HG02973 (cell line): ENCODE measurements around the gene MSI1.

ENCODE experiments used
- ATAC-seq: cut with Tn5 transposase; IDR thresholded peaks from one replicate; pipeline ENCODE4 v1.9.1; 2021; ENCODE audit warnings: moderate library complexity; ENCODE audit not compliant: unreplicated experiment

Gene MSI1

GRCh38 chr12:120377611-120378010 is 8.6 kb upstream of the MSI1 start:
- ATAC-seq: no peak

- ATAC-seq: no peak
Observed at GRCh38 chr12:120376934-120377572, 8.1 kb upstream of the MSI1 start.

DNA sequence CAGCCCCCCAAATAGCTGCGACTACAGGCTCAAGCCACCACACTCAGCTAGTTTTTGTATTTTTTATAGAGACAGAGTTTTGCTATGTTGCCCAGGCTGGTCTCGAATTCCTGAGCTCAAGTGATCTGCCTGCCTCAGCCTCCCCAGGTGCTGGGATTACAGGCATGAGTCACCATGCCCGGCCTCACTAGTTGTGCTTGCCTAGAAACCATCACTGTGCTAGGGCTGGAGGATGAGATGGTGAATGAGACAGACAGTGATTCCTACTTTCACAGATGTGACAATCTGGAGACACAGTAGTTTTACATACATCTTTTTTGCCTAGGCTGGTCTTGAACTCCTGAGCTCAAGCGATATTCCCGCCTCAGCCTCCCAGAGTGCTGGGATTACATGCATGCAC is 7.5 kb upstream of the MSI1 start:
- ATAC-seq: no peak

DNA sequence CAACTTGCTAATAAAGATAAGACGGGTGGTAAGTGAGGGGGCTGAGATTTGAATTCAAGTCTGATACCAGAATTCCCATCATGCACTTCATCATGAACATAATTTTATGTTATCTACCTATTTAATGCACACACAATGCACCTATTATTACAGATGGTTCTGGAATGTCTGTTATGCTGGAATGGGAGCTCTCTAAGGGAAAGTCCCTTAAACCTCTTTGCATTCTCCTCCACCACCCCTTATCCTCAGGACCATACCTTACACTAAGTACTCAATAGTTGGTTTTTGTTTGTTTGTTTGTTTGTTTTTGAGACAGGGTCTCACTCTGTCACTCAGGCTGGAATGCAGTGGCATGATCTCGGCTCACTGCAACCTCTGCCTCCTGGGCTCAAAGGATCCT is 7.0 kb upstream of the MSI1 start:
- no peak for ATAC-seq

- no peak for ATAC-seq
Observed at GRCh38 chr12:120373683-120374082, 4.7 kb upstream of the MSI1 start.

DNA sequence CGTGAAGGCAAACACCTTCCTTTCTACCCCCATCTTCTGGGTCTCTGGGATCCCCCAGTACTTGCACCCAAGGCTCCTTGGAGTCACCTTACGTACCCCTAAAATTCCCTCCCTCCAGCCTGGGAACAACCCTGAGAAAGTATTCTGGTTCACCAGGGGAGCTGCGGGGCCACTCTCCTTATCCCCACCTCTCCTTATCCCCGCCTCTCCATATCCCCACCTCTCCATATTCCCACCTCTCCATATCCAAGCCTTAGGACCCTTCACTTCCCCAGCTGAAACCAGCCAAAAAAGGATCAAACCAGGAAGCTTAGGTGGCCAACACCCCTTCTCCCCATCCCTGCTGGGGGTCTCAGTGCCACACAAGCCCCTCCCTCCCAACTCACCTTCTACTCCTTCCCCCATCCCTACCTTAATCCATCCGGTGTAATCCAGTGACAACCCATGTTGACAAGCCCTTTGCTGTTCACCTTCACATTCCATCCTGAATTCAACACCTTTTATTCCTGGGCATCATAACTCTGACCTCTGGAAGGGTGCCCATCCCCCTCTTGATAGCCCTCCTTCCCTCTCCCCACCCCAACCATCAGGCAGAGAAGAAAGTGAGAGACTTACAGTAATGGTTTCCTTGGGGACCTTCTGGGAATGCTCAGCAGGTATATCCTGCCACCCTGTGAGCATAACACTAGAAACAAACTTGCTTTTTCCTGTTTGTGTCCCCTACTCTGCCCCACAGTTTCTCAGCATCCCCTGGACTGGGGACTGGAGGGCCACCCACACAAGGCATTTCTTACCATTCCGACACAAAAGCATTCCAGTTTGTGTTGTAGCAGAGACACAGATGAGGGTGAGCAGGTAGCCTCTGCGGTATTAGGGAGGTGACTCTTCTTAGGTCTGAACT is 1.6 kb upstream of the MSI1 start:
- no peak for ATAC-seq

GRCh38 chr12:120369603-120370342 is 809 bp upstream of the MSI1 start:
- no peak for ATAC-seq

GRCh38 chr12:120367924-120368788 is 808 bp downstream of the MSI1 start:
- no peak for ATAC-seq

DNA sequence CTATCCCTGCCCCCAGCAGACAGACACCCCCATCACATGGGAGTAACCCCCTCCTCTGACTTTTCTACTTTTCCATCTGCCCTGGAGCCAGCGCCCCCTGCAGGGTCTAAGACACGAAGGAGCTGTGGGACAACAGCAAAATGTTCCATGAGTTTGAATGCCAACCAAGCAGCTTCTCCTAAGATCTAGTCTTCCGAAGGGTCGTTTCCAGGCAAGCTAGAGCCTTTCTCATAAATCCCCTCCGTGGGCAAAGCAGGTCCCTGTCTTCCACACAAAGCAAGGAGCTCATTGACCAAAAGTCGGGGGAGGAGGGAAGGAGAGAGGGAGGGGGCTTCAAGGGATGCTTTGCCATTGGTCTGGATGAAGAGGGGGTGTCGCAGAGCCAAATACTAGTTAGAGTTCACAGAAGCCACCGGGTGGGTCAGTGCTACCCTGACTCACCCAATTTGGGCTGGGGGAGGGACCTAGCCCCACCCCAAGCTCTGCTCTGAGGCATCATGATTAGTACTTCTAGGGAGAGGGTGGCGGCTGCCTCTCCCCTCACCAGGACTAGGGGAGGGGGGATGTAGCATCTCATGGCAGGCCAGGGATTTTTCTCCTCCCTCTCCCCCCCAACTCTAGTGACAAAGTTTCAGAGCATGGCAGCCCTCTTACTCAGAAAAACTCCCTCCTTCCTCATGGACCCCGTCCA is 1.6 kb downstream of the MSI1 start:
- no peak for ATAC-seq

GRCh38 chr12:120366845-120367232 is 2.1 kb downstream of the MSI1 start:
- no peak for ATAC-seq

- no peak for ATAC-seq
Observed at GRCh38 chr12:120366341-120366705, 2.6 kb downstream of the MSI1 start.

DNA sequence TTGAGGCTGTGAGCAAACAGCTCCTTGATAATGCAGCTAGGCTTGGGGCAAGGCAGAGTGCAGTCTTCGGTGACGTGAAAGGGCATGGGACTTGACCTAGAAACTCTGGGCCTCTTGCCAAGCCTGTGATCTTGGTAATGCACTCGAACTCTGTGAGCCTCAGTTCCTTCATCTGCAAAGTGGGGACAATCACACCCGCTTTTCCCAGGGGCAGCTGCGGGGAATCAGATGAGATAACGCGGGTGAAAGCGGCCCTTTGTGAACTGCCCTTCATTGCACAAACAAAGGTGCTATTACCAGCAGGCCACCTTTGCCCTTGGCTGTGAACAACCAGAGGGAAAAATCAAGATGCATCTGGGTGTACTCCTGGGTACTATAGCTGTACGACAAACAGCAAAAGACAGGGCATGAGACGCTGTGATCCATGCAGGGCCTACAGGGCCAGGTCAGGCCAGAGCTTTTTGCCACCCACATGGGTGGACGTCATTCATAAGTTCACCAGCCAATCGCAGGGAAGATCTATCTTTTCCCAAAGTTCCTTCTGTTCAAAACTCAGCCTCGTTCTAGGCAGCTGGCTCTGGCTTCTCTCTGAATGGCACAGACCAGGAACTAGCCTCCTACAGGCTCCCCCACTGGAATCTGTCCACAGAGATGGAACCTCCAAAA is 3.2 kb downstream of the MSI1 start:
- ATAC-seq: no peak

- ATAC-seq: no peak
Observed at GRCh38 chr12:120364487-120364886, 4.5 kb downstream of the MSI1 start.

GRCh38 chr12:120363274-120363855 is 5.6 kb downstream of the MSI1 start:
- ATAC-seq: no peak

GRCh38 chr12:120362516-120363273 is 6.3 kb downstream of the MSI1 start:
- ATAC-seq: no peak

- no peak for ATAC-seq
Observed at GRCh38 chr12:120361506-120362208, 7.3 kb downstream of the MSI1 start.

DNA sequence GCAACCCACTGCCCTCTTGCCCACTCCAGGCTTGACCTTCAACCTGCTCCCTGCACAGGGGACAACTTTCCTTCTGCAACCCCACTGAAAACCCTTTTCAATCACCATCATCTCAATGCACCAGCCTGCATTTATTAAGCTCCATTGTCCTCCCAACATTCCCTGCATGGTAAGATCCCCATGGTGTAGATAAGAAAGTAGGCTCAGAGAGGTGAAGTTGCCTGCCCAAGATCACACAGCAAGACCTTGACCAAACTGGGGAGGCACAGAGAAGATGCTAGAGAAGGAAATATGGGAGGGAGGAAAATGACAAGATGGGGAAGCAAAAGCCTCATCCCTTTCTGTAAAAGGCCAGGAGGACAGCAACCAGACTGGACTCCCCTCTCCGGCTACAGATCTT is 9.8 kb downstream of the MSI1 start:
- no peak for ATAC-seq
